Brain microvascular endothelial cell (primary cell): Measurements from ENCODE around the gene TRIM52.
"Not testable (repeated sequence)": the region's sequence is repeated elsewhere in the genome, so short reads cannot be mapped to it uniquely, and the experiment has no call there.

Source experiments
- DNase-seq: peaks from one replicate; pipeline ENCODE4 v3.0.0-alpha.2; 2020
- H3K27ac ChIP-seq: fragments of 250-450 bp; sonication (Bioruptor Pico); 2 replicates; pipeline ENCODE4 v1.5.1; 2020; ENCODE audit warnings: mild to moderate bottlenecking, moderate library complexity
- H3K27me3 ChIP-seq: fragments of 250-450 bp; sonication (Bioruptor Pico); replicated peaks from 2 replicates; pipeline ENCODE4 v1.5.1; 2020; ENCODE audit warnings: mild to moderate bottlenecking
- H3K36me3 ChIP-seq: fragments of 250-450 bp; sonication (Bioruptor Pico); replicated peaks from 2 replicates; pipeline ENCODE4 v1.5.1; 2020; ENCODE audit warnings: mild to moderate bottlenecking
- H3K4me3 ChIP-seq: 2 replicates; pipeline ENCODE4 v1.5.1; 2011; ENCODE audit warnings: low read depth, mild to moderate bottlenecking, control low read depth, low read length, moderate library complexity
- in situ Hi-C: cut with HindIII; loops from 2 replicates; pipeline ENCODE4 v1.10.0; 2017; ENCODE audit warnings: low sequenced_read_pairs, low pct_ligation_motif_present
- TF ChIP-seq, protein P1 (sequence below): IDR thresholded peaks from 2 replicates; pipeline ENCODE4 v1.5.1; 2011; ENCODE audit warnings: low read depth, mild to moderate bottlenecking, moderate library complexity, low read length, control low read depth, inconsistent platforms; ENCODE audit errors: missing control alignments

The TRIM52 gene

DNA sequence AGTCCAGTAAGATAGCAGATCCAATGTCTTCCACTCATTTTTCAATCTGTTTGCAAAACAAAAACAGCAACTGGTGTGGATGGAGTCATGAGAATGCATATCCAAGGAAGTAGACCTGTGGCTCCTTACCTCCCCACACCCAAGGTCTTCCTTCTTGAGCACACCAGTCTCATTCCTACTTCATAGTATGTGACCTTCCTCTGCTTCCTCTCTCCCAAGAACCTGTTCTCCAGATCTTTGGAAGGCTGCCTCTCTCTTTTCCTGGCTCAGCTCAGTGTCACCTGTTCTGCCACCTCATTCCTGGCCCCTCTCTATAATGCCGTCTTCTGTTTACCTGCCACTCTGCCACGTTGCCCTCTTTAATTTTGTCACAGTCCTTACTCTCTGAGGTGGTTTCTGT is 48.0 kb downstream of the TRIM52 start:
- no peak overlapping the region for H3K27ac ChIP-seq
- DNase-seq, result no peak
- in situ Hi-C loops, result no loop called here
- TF ChIP-seq, protein P1, sequence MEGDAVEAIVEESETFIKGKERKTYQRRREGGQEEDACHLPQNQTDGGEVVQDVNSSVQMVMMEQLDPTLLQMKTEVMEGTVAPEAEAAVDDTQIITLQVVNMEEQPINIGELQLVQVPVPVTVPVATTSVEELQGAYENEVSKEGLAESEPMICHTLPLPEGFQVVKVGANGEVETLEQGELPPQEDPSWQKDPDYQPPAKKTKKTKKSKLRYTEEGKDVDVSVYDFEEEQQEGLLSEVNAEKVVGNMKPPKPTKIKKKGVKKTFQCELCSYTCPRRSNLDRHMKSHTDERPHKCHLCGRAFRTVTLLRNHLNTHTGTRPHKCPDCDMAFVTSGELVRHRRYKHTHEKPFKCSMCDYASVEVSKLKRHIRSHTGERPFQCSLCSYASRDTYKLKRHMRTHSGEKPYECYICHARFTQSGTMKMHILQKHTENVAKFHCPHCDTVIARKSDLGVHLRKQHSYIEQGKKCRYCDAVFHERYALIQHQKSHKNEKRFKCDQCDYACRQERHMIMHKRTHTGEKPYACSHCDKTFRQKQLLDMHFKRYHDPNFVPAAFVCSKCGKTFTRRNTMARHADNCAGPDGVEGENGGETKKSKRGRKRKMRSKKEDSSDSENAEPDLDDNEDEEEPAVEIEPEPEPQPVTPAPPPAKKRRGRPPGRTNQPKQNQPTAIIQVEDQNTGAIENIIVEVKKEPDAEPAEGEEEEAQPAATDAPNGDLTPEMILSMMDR, result no peak
- no peak overlapping the region for H3K4me3 ChIP-seq
- no peaks in the 10 kb centered on the region for H3K27me3 ChIP-seq
- H3K36me3 ChIP-seq, result no peaks in the 10 kb centered on the region

DNA sequence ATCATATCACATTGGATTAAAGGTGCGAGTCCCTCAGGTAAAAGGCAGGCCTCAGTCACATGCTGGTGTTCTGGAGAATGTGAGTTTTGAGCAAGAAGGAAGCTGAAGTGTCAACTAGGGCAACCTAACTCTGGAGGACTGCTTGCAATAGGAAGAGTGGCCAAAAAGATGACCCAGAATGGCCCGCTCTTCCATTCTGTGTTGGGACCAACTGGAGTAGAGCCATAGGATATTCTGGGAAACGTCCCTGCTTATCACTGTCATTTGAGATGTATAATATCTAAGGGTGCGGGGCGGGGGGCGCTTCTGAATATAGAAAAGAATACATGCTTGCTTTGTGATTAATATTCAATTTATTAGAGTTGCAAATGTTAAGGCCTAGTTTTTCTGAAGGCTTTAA is 48.9 kb downstream of the TRIM52 start:
- TF ChIP-seq, protein P1, result no peak
- in situ Hi-C loops, result no loop called here

DNA sequence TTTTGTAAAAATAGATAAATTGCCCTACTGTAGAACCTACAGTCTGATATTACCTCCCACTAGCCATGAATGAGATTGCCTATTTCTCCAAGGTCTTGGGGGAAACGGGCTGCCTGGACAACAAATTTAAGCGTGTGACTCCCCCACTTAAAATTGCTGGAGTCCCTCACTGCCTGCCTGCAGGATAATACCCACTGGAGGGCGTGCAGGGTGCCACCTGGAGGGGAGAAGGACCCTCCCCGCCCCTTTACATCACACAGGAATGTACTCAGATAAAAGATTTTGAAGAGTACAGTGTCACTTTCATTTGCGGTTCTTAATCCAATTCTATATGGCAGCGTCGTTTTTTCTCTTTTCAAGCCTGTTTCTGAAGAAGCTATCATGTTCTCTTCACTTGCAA is 49.7 kb downstream of the TRIM52 start:
- no peaks in the 10 kb centered on the region for H3K27me3 ChIP-seq
- DNase-seq, result no peak

More for the DNA sequence above, 48.9 kb downstream of the TRIM52 start:
- no peak for DNase-seq
- Histone ChIP-seq H3K4me3 (no peak overlapping the region), H3K27me3 (no peaks in the 10 kb centered on the region), H3K36me3 (no peaks in the 10 kb centered on the region), H3K27ac (no peak overlapping the region)

DNA sequence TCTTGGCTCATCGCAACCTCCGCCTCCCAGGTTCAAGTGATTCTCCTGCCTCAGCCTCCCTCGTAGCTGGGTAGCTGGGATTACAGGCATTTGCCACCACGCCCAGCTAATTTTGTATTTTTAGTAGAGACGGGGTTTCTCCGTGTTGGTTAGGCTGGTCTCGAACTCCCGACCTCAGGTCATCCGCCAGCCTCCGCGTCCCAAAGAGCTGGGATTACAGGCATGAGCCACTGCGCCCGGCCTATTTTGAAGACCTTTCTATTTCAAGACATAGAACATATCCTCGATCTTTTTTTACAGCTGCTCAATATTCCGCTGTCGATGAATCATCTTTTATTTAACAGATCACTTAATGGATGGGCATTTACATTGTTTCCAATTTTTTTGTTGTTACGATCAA is 50.2 kb downstream of the TRIM52 start:
- H3K36me3 ChIP-seq, H3K4me3 ChIP-seq, in situ Hi-C loops, H3K27ac ChIP-seq, H3K27me3 ChIP-seq, DNase-seq: not testable (repeated sequence)

More for the DNA sequence above, 49.7 kb downstream of the TRIM52 start:
- in situ Hi-C loops, result no loop called here
- TF ChIP-seq, protein P1, result no peak
- no peak overlapping the region for H3K4me3 ChIP-seq
- no peaks in the 10 kb centered on the region for H3K36me3 ChIP-seq
- no peak overlapping the region for H3K27ac ChIP-seq

DNA sequence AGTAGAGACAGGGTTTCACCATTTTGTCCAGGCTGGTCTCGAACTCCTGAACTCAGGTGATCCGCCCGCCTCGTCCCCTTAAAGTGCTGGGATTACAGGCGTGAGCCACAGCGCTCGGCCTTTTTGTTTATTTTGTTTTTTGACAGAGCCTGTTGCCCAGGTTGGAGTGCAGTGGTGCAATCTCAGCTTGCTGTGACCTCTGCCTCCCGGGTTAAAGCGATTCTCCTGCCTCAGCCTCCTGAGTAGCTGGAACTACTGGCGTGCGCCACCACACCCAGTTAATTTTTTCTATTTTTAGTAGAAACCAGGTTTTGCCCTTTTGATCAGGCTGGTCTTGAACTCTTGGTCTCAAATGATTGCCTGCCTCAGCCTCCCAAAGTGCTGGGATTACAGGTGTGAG is 50.8 kb downstream of the TRIM52 start:
- H3K4me3 ChIP-seq, H3K36me3 ChIP-seq, DNase-seq, in situ Hi-C loops, H3K27ac ChIP-seq, H3K27me3 ChIP-seq: not testable (repeated sequence)

DNA sequence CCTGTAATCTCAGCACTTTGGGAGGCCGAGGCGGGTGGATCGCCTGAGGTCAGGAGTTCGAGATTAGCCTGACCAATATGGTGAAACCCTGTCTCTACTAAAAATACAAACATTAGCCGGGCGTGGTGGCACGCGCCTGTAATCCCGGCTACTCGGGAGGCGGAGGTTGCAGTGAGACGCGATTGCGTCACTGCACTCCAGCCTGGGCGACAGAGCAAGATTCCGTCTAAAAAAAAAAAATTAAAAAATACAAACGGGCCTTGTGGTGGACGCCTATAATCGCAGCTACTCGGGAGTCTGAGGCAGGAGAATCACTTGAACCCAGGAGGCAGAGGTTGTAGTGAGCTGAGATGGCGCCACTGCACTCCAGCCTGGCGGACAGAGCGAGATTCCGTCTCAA is 51.9 kb downstream of the TRIM52 start:
- in situ Hi-C loops, H3K27ac ChIP-seq, H3K36me3 ChIP-seq, H3K4me3 ChIP-seq, DNase-seq, H3K27me3 ChIP-seq: not testable (repeated sequence)

DNA sequence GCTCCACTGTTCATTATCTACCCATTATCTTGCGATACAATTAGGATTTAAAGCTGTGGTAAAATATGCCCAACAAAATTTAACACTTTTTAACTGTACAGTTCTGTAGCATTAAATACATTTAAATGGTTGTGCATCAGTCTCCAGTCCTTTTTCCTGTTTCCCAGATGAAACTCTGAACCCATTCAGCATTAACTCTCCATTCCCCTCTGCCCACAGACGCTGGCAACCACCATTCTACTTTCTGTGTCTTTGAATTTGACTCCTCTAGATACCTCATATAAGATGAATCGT is 53.0 kb downstream of the TRIM52 start:
- in situ Hi-C loops, result no loop called here
- Histone ChIP-seq H3K36me3 (no peaks in the 10 kb centered on the region), H3K27me3 (no peaks in the 10 kb centered on the region), H3K27ac (no peak overlapping the region), H3K4me3 (no peak overlapping the region)
- TF ChIP-seq, protein P1, result no peak
- DNase-seq, result no peak
